Endothelial cell (in vitro differentiated cells): ENCODE results near the gene HIVEP3. TPM values are rescaled to one million over a fixed set of nuclear protein-coding genes. Genes with fewer than 3 reads are reported as not detected.

Source experiments
- DNase-seq: peaks from one replicate; pipeline ENCODE4 v3.0.0; 2021; ENCODE audit warnings: low spot score
- H3K27ac Mint-ChIP-seq: one replicate; pipeline ENCODE4 v1.8.0; 2021; ENCODE audit warnings: mixed read lengths, inconsistent platforms; ENCODE audit not compliant: unreplicated experiment
- H3K27me3 Mint-ChIP-seq: one replicate; pipeline ENCODE4 v1.8.0; 2021; ENCODE audit warnings: mild to moderate bottlenecking, moderate library complexity, mixed read lengths, inconsistent platforms; ENCODE audit not compliant: unreplicated experiment
- H3K36me3 Mint-ChIP-seq: one replicate; pipeline ENCODE4 v1.8.0; 2021; ENCODE audit warnings: mild to moderate bottlenecking, low read depth, mixed read lengths, inconsistent platforms; ENCODE audit not compliant: unreplicated experiment
- H3K4me1 Mint-ChIP-seq: one replicate; pipeline ENCODE4 v1.8.0; 2021; ENCODE audit warnings: mild to moderate bottlenecking, mixed read lengths, inconsistent platforms; ENCODE audit not compliant: unreplicated experiment
- H3K4me3 Mint-ChIP-seq: one replicate; pipeline ENCODE4 v1.8.0; 2021; ENCODE audit warnings: mild to moderate bottlenecking, mixed read lengths, inconsistent platforms; ENCODE audit not compliant: unreplicated experiment
- H3K9me3 Mint-ChIP-seq: one replicate; pipeline ENCODE4 v1.8.0; 2021; ENCODE audit warnings: mixed read lengths, inconsistent platforms; ENCODE audit not compliant: unreplicated experiment
- total RNA-seq: library from RNA; stranded (reverse); fragmentation: NEBNext Ultra II Directional; extraction: Animal tissue kit (Norgen Biotek cat#: 25700); gene quantifications from one replicate; pipeline ENCODE4 v1.2.1, GENCODE V29; 2021; ENCODE audit not compliant: unreplicated experiment
- TF ChIP-seq, protein P1 (sequence below): fragments of 200-600 bp; sonication (generic); IDR thresholded peaks from one replicate; pipeline ENCODE4 v1.5.0; 2021; ENCODE audit warnings: antibody characterized with exemption; ENCODE audit not compliant: unreplicated experiment

The HIVEP3 gene
- total RNA-seq, 1 donor from 2014 or later: 8.9 TPM

DNA sequence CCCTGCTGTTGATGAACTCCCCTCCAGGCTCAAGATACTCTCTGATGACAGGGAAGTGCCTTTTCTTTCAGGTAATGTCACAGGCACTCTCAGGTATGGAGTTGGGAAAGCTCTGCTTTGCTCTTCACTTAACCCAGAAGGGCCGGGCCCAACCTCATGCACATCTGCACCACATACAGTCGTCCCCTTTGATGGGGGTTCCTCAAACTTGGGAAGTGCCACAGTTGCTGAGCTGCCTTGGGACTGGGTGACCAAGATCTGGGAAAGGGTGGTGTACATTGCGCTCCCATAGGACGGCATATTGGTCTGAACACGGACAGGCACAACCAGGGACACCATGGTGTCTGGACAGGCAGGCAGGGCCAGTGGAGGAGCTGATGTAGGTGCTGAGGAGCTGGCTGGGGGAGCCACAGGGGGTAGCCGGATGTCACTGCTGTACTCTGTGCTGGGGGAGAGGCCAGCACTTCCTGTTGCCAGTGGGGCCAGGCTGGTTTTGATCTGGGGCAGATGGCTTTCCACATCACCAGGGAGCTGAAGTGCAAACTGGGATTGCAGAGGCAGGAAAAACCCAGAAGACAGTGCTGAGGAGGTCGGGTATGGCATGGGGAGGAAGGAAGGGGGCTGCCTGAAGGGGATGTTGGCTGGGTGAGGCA lies 338.1 kb downstream of the HIVEP3 start:
- Mint-ChIP-seq H3K4me3 (no peak overlapping the region), H3K4me1 (peaks cover 8% of the 10 kb centered on the region)

DNA sequence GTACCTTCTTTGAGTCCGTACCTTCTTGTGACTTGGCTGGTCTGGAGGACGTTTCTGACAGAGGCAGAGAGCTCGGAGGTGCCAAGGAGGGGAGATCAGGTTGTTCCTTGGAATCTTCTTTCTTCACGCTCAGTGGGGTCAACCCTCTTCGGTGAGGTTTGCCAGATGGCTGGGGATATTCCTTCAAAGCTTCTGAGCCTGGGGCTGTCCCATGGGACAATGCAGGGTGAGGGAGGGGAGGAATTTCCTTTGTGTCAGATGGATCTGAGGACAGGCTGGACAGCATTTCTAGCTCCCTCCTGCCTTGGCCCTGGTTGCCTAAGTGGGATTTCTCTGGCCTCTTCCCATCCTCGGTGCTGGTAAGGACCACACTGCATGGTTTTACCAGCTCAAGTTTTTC lies 338.7 kb downstream of the HIVEP3 start:
- no peak overlapping the region for H3K27ac Mint-ChIP-seq
- H3K9me3 Mint-ChIP-seq: no peaks in the 10 kb centered on the region
- no peaks in the 10 kb centered on the region for H3K27me3 Mint-ChIP-seq
- H3K4me3 Mint-ChIP-seq: no peak overlapping the region
- no peak for DNase-seq
- peaks cover 8% of the 10 kb centered on the region for H3K4me1 Mint-ChIP-seq
- TF ChIP-seq, protein P1, sequence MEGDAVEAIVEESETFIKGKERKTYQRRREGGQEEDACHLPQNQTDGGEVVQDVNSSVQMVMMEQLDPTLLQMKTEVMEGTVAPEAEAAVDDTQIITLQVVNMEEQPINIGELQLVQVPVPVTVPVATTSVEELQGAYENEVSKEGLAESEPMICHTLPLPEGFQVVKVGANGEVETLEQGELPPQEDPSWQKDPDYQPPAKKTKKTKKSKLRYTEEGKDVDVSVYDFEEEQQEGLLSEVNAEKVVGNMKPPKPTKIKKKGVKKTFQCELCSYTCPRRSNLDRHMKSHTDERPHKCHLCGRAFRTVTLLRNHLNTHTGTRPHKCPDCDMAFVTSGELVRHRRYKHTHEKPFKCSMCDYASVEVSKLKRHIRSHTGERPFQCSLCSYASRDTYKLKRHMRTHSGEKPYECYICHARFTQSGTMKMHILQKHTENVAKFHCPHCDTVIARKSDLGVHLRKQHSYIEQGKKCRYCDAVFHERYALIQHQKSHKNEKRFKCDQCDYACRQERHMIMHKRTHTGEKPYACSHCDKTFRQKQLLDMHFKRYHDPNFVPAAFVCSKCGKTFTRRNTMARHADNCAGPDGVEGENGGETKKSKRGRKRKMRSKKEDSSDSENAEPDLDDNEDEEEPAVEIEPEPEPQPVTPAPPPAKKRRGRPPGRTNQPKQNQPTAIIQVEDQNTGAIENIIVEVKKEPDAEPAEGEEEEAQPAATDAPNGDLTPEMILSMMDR: no peak
- peaks cover 3% of the 10 kb centered on the region for H3K36me3 Mint-ChIP-seq

More for the DNA sequence above, 338.1 kb downstream of the HIVEP3 start:
- H3K27me3 Mint-ChIP-seq: peaks cover 2% of the 10 kb centered on the region
- DNase-seq: no peak
- peaks cover 3% of the 10 kb centered on the region for H3K36me3 Mint-ChIP-seq
- H3K27ac Mint-ChIP-seq: no peak overlapping the region
- TF ChIP-seq, protein P1: no peak
- no peaks in the 10 kb centered on the region for H3K9me3 Mint-ChIP-seq

DNA sequence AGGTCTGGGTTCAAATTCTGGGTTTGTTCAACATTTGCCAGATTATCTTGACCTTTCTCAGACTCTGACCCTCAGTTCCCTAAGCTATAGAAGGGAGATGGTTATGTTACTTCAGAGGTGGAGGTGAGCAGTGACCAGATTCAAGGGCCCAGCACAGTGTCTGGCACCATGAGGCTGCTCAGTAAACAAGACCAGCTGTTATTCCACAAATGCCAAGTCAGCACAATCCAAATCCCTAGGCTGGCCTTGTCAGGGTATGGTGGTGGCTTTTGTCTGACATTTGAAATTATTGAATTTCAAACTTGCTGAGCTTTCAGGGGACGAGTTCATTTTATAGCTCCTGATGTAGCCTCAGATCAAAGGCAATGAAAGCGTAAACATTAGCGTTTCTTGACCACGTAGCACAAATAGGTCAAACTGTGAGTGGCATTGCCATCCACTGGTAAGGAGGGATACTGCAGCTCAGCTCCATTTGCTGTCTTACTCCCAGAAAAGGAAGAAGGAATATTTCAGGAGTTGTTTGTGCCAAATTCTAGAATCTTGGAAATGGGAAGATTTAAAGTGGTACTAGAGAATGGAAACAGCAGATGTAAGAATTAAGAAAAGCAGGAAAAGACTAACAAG lies 339.9 kb downstream of the HIVEP3 start:
- Mint-ChIP-seq H3K4me1 (peaks cover 8% of the 10 kb centered on the region), H3K27ac (no peak overlapping the region), H3K27me3 (no peaks in the 10 kb centered on the region), H3K4me3 (no peak overlapping the region), H3K36me3 (peaks cover 3% of the 10 kb centered on the region), H3K9me3 (no peaks in the 10 kb centered on the region)
- DNase-seq: no peak
- TF ChIP-seq, protein P1: peak; percentile 41

DNA sequence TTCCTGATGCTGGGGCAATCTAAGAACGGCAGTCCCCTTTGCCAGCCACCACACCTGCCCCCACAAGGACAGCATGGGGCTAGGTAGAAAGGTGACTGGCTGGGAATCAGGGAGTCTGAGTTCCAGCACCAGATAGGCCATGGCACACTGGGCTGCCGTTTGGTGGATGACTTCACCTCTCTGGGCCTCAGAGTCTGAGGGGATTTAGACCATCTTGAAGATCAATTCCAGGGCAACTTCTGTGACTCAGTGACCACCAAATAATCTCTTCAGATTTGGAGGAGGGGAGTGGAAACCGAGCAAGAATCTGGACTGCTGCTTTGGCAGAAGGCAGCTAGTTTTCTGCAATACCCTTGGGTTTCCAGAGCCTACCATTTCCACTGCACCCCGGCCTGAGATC lies 342.1 kb downstream of the HIVEP3 start:
- Mint-ChIP-seq H3K27ac (no peak overlapping the region), H3K9me3 (no peaks in the 10 kb centered on the region), H3K27me3 (peaks cover 2% of the 10 kb centered on the region), H3K4me1 (peaks cover 11% of the 10 kb centered on the region), H3K36me3 (no peaks in the 10 kb centered on the region), H3K4me3 (no peak overlapping the region)
- TF ChIP-seq, protein P1: no peak
- DNase-seq: no peak

DNA sequence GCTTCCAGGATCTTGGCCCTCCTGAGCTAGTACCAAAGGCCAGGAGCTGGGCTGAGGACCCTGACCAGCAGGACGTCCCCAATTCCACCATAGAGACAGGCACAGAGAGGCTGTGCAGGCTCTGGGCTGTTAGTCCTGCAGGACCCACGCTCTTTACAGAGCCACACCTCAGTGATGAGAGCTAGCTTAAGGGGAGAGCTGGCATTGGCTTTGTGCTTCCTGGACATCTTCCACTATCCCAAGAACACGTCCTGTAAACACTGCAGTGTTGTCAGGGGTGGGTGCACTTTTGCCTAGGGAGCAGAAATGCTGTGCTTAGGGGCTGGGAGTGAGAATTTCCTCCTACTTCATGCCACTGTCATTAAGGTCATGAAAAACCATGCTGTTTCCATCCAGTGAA lies 342.5 kb downstream of the HIVEP3 start:
- Mint-ChIP-seq H3K4me1 (peaks cover 10% of the 10 kb centered on the region), H3K36me3 (no peaks in the 10 kb centered on the region), H3K27me3 (peaks cover 3% of the 10 kb centered on the region), H3K4me3 (no peak overlapping the region), H3K27ac (no peak overlapping the region), H3K9me3 (no peaks in the 10 kb centered on the region)
- TF ChIP-seq, protein P1: no peak
- DNase-seq: no peak
